Purkinje cell (primary cell): ENCODE data around the gene MYL6B. TPM values are rescaled to one million over a fixed set of nuclear protein-coding genes. Genes with fewer than 3 reads are reported as not detected.

Experiments
- polyA plus RNA-seq: library from polyadenylated mRNA; unstranded; fragments of >200 nt; fragmentation: Nextera tagmentation; gene quantifications from 2 replicates; pipeline ENCODE4 v1.2.1, GENCODE V29; 2014

Gene MYL6B
- polyA plus RNA-seq: 99.3 and 105 TPM in 2 replicates

DNA sequence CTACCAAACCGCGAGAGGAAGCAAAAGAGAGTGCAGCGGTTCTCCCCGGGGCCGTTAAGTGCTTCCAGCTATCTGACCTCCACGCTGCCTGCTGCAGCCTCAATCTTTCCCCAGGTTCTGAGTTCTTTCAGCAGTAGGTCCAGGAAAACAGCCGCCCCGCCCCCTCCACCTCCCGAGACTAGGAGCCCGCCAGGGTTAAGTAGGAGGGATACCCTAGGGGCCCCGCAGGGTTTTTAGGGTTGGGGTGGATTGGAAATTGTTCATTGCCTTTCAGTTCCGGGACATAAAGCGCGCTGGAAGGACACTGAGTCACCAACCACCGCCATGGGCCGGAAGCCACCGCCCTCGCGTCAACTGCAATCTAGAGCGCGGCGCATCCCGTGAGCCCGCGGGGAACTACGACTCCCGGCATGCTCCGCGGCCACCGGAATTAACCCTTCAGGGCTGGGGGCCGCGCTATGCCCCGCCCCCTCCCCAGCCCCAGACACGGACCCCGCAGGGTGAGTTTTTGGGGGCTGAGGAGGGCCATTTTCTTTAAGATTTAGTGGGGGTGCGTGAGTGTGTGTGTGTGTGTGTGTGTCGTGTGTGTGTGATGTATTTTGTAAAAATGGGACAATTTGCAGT is at the start of gene MYL6B:
TSS of gene MYL6B (plus strand) at position 456 of the 624 bp plus-strand sequence. CDS start 1,332 bp downstream, outside the sequence.

DNA sequence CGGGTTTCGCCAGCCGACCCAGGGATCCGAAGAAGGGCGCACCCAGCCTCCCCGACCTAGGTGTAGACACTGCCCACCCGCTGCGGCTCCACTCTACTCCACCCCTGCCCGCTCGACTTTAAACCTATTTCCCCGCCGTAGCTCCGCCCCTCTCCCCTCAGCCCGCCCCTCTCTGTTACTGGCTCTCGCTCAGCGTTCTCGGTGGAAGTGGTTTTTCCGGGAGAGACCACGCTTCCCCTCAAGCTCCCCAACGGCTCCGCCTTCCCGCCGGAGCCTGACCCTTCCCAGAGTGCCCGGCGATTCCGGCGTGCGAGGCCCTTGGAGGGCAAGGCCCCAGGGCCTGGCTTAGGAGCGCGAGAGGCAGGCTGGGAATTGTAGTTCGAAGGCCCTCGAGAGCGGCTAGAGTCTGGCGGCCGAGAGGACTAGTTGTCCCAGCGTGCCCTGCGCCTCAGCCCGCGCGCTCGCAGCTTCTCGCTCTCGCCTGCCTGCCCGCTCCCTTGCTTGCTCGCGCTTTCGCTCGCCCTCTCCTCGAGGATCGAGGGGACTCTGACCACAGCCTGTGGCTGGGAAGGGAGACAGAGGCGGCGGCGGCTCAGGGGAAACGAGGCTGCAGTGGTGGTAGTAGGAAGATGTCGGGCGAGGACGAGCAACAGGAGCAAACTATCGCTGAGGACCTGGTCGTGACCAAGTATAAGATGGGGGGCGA is 48.1 kb upstream of the MYL6B start, which contains the start of gene PA2G4:
TSS of gene PA2G4 (plus strand) at position 451 of the 706 bp plus-strand sequence. CDS start at position 630, 179 bp downstream.

DNA sequence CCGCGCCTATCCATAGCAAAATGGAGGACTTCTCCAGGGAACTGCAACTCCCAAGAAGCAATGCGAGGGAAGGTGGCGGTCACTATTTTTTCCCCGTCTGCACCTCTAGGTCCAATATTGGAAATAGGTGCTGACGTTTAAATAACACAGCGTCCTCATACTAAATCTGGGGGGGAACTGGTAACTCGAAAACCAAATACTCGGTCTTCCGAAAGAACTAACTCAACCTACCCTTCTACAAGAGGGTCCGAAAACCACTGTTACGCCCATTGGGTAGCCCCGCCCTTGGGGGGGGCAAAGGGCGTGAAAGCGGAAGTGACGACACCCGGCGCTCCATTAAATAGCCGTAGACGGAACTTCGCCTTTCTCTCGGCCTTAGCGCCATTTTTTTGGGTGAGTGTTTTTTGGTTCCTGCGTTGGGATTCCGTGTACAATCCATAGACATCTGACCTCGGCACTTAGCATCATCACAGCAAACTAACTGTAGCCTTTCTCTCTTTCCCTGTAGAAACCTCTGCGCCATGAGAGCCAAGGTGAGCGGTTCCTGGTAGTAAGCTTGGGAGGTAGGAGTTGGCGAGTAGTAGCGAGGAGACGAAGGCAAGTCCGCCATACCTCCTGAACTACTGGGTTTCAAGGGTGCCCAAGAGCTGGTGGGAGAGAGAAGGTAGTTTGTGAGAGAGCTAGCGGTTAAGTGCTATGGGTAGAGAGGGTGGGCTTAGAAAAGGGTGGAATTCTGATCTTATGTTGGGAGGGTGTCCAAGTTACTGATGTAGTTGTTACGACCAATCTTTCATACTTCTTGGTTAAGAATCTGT is 35.9 kb upstream of the MYL6B start, which contains the start of gene RPL41:
TSS of gene RPL41 (plus strand) at position 367 of the 815 bp plus-strand sequence.

DNA sequence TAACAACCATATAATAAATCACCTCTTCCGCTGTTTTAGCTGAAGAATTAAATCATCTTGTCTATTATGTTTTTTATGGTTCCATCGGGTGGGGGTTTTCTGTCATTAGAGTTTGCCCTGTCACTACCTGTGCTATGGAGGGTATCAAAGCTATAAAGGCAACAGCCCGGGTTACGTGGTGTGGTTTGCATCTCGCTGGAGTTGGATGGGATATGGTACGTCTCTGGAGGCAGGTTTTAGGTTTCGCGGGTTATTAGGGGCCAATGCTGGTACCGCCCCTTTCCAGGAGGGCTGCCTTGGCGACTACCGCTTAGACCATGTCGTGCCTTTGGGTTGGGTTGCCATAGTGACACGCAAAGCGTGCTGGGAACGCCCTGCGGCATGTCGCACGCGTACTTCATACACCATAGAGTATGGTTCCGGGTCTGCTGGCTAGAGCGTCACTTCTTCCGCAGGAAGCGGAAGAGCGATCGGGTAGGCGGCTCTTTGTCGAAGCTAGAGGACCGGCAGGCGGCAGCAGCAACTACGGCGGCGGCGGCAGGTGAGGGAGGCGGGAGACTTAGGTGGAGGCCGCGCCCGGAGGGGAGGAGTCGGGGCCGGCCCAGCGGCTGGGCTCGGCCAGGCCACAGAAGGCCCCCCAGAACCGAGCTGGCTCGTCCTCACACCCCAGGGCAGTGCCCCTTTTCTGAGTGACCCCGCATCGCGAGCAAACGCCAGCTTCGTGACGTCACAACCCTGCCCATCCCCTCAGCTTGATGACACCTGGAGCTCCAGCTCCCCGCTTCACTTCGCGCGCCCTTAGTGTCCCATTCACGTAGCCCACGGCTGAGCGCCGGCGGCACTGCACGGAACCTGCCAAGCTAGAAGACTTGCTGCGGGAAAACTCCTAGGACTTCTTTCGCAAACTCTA is 34.4 kb upstream of the MYL6B start, which contains the start of gene ZC3H10:
TSS of gene ZC3H10 (plus strand) at position 489 of the 910 bp plus-strand sequence. CDS start 2,297 bp downstream, outside the sequence.

DNA sequence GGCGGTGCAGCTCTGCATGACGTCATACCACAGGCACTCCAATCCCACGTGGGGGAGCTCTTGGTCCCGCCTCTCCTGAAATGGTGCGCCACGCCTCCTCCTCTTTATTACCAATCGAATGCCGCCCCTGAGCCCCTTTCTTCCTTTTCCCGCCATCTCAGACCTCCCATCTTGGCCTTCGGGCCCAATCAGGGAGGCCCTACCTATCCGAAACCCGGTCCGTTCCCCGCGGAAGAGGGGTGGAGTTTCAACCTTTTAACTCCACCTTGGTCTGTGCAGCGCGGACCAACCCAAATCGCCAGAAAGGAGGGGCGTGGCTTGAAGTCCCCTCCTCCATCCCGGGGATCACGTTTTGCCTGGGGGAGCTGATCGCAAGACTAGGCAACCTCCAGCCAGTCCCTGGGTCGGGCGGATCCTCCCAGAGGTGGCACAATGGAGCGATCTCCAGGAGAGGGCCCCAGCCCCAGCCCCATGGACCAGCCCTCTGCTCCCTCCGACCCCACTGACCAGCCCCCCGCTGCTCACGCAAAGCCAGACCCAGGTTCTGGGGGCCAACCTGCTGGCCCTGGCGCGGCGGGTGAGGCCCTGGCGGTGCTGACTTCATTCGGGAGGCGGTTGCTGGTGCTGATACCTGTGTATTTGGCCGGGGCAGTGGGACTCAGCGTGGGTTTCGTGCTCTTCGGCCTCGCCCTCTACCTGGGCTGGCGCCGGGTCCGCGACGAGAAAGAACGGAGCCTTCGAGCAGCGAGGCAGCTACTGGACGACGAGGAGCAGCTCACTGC is 24.3 kb upstream of the MYL6B start, which contains the start of gene ESYT1:
TSS of gene ESYT1 (plus strand) at position 380 of the 782 bp plus-strand sequence. CDS start at position 433, 53 bp downstream.

DNA sequence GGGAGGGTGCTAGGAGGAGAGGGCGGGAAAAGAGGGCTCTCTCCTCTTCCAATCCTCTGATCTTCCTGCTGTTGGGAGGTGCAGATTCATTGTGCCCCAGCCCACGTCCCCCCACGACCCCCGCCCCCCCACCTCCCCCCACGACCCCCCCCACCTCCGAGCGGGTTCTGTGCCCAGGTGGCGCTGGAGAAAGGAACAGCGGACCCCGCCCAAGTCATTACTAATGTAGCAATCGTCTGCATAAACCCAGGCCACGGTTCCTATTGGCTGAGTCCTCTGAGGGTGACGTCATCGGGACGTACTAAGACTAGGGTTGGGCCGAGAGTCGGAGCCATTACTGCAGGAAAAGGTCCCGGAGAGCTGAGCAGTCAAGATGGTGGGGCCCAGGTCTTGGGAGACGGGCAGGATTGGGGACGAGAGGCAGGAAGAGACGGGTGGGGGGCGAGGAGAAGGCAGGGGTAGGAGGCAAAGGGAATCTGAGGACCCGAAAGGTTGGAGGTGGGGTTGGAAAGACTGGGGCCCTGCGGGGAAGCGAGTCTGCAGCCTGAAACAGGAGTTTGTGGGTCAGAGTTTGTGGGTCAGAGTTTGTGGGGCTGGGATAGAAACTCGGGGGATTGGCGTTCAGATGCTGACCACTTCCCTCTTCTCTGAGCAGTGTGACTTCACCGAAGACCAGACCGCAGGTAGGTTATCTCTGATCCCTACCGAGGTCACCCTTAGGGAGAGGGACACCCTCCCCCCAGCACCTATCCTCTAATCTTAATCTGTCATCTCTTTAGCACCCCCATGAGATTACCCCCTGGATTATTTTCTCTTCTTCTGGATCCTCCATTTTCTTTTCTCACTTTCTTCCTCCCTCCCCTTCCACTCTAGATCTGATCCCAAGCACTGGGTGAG is 5.9 kb downstream of the MYL6B start, which contains the start of gene MYL6:
TSS of gene MYL6 (plus strand) at position 331 of the 897 bp plus-strand sequence. CDS start at position 374, 43 bp downstream.

DNA sequence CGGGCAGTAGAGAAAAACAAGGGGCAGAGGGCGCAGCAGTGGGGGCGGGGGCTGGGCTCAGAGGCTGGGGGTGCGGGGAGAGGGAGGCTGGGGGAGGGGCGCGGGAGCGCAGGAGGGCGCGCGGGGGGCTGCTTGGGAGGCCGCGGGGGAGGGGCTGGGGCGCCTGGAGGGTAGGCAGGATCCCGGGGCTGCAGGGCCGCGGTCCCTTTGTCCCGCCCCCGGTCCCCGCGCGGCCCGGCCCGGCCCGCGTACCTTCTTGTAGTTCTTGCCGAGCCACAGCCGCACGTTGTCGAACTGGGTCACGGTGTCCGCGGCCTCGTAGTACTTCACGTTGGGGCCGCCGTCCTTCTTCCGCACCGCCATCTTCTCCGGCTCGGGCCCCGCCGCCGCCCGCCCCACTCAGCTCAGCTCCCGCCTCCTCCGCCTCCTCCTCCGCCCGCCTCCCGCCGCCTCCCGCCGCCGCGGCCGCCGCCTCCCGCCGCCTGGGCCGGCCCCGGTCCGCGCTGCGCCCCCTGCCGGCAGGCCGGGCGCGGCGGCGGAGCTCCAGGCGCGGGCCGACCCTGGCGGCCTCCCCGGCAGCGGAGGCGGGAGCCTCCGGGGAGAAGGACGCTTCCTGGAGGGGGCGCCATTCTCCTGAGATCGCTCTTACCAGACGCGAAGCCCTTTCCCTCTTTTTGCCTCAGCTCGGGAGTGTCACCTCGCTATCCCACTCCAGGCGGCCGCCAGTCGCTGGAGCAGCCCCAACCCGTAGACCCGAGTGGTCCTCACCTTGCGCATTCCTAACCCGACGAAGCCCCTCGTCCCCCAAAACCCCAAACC is 36.9 kb downstream of the MYL6B start, which contains the start of gene SMARCC2:
TSS of gene SMARCC2 (minus strand) at position 385 of the 819 bp plus-strand sequence. CDS start at position 363, 22 bp downstream.

Other genes starting within 250 kb of the MYL6B start
- gene PYM1, start 224.7 kb upstream of the MYL6B start, polyA plus RNA-seq: 19.0 and 28.9 TPM in 2 replicates
- gene DGKA, start 221.4 kb upstream of the MYL6B start, polyA plus RNA-seq: 2.0 and 9.5 TPM in 2 replicates
- gene PMEL, start 186.5 kb upstream of the MYL6B start, polyA plus RNA-seq: not detected in 2 replicates
- 0.31 TPM in 1 of 2 replicates, not detected in the other for gene CDK2, start 185.8 kb upstream of the MYL6B start, polyA plus RNA-seq
- gene RAB5B, start 178.5 kb upstream of the MYL6B start, polyA plus RNA-seq: 22.5 and 27.6 TPM in 2 replicates
- gene SUOX, start 155.3 kb upstream of the MYL6B start, polyA plus RNA-seq: 10.7 and 20.8 TPM in 2 replicates
- gene IKZF4, start 131.5 kb upstream of the MYL6B start, polyA plus RNA-seq: 1.0 and 2.1 TPM in 2 replicates
- gene RPS26, start 110.7 kb upstream of the MYL6B start, polyA plus RNA-seq: 495 and 532 TPM in 2 replicates
- gene ERBB3, start 72.4 kb upstream of the MYL6B start, polyA plus RNA-seq: 0.07 and 0.63 TPM in 2 replicates
- 51.7 and 59.1 TPM in 2 replicates for gene PA2G4, start 48.0 kb upstream of the MYL6B start, polyA plus RNA-seq
- gene RPL41, start 36.0 kb upstream of the MYL6B start, polyA plus RNA-seq: 1,996 and 2,354 TPM in 2 replicates
- 0.46 and 0.65 TPM in 2 replicates for gene ZC3H10, start 34.3 kb upstream of the MYL6B start, polyA plus RNA-seq
- gene ESYT1, start 24.3 kb upstream of the MYL6B start, polyA plus RNA-seq: 0.99 and 9.1 TPM in 2 replicates
- gene MYL6, start 5.8 kb downstream of the MYL6B start, polyA plus RNA-seq: 2,053 and 2,241 TPM in 2 replicates
- gene SMARCC2, start 36.9 kb downstream of the MYL6B start, polyA plus RNA-seq: 52.8 and 59.7 TPM in 2 replicates
- gene RNF41, start 69.3 kb downstream of the MYL6B start, polyA plus RNA-seq: 12.4 and 13.5 TPM in 2 replicates
- 28.3 and 36.4 TPM in 2 replicates for gene NABP2, start 71.8 kb downstream of the MYL6B start, polyA plus RNA-seq
- not detected in 2 replicates for gene SLC39A5, start 77.5 kb downstream of the MYL6B start, polyA plus RNA-seq
- 4.2 and 10.7 TPM in 2 replicates for gene ANKRD52, start 105.8 kb downstream of the MYL6B start, polyA plus RNA-seq
- gene COQ10A, start 114.4 kb downstream of the MYL6B start, polyA plus RNA-seq: 6.7 and 8.2 TPM in 2 replicates
- 117 and 124 TPM in 2 replicates for gene CS, start 147.7 kb downstream of the MYL6B start, polyA plus RNA-seq
- gene CNPY2, start 163.4 kb downstream of the MYL6B start, polyA plus RNA-seq: 115 and 134 TPM in 2 replicates
- gene PAN2, start 181.4 kb downstream of the MYL6B start, polyA plus RNA-seq: 10.5 and 12.1 TPM in 2 replicates
- not detected in 2 replicates for gene IL23A, start 186.3 kb downstream of the MYL6B start, polyA plus RNA-seq
- gene STAT2, start 207.5 kb downstream of the MYL6B start, polyA plus RNA-seq: 9.7 and 26.8 TPM in 2 replicates
- 0.32 TPM in 1 of 2 replicates, not detected in the other for gene APOF, start 210.3 kb downstream of the MYL6B start, polyA plus RNA-seq